Suprapubic skin (tissue), 4 donors: ENCODE measurements around the gene MAP4K5.

ENCODE experiments used
- CTCF ChIP-seq, 2 donors: fragments of 200-600 bp in 1 of 2; fragments of 450-650 bp in 1 of 2; sonication (generic) in 1 of 2; IDR thresholded peaks; one replicate each; pipeline ENCODE4 v1.5.1; 2016 to 2019; ENCODE audit warnings: antibody characterized with exemption in 2 of 2, mild to moderate bottlenecking in 1 of 2, moderate library complexity in 1 of 2
- EP300 ChIP-seq: sonication (generic); formaldehyde crosslinking; IDR thresholded peaks from one replicate; pipeline ENCODE4 v1.6.1; 2017; ENCODE audit warnings: antibody characterized with exemption
- POLR2A ChIP-seq, 2 donors: fragments of 450-650 bp; IDR thresholded peaks; one replicate each; pipeline ENCODE4 v1.6.1; 2017; ENCODE audit warnings: antibody characterized with exemption in 2 of 2, mild to moderate bottlenecking in 2 of 2, moderate library complexity in 2 of 2
- POLR2AphosphoS5 ChIP-seq, 3 donors: sonication (generic); formaldehyde crosslinking; IDR thresholded peaks; one replicate each; pipeline ENCODE4 v1.6.1; 2017; ENCODE audit warnings: antibody characterized with exemption in 3 of 3

DNA sequence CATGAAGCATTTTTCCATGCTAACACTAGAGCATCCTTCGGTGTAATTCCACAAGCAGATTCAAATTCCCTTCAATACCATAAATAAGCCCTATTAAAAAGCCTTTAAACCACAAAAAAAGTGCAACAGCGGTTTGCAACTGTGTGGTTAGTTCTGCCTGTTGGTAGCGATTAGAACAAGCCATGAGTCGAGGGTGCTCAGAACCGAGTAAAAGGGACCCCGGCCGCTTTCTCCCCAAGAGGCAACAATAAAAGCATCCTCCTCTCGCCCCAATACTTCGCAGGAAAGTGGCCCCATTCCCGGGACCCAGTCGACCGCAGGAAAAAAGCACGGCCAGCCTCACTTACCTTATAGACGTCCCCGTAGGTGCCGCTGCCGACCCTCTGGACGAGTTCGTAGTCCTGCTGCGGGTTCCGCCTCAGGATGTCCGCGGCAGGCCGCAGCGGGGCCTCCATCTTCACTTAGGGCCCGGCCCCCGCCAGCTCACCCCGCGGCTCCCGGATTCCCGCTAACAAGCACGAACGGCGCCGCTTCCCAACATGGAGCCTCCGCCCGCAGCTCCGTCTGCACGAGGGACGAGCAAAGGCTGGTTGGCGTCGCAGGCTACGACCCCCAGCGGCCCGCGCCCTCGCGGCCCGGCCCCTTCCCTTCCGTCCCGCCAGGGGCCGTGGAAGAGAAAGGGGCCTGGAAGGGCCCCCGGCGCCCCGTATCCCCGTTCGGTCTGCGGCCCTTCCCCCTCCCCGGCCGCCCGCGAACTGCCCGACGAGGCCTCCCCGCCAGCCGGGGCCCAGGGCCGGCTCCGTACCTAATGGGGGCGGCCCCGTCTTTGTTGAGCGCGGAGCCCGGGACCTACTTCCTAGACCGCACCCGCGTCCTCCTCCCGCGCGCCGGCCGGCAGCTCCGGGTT is 521 bp downstream of the MAP4K5 start:
- TF ChIP-seq CTCF (IDR thresholded peaks at IDR 0.05) (no peak), POLR2AphosphoS5 (IDR thresholded peaks at IDR 0.05) (no peak), POLR2A (IDR thresholded peaks at IDR 0.05) (peak in 1 of 2 donors; percentile 19), EP300 (no peak)
